Stimulated activated CD8-positive, alpha-beta memory T cell treated with anti-CD3 and anti-CD28 coated beads, Interleukin-2, amount 100 ng/mL, for 1 hour (primary cell): ENCODE measurements around the gene CCDC149.

ENCODE experiments used
- DNase-seq, 2 donors: peaks; one replicate each; pipeline ENCODE4 v3.0.0-alpha.2; 2020; ENCODE audit warnings: low read depth in 2 of 2

Gene CCDC149

DNA sequence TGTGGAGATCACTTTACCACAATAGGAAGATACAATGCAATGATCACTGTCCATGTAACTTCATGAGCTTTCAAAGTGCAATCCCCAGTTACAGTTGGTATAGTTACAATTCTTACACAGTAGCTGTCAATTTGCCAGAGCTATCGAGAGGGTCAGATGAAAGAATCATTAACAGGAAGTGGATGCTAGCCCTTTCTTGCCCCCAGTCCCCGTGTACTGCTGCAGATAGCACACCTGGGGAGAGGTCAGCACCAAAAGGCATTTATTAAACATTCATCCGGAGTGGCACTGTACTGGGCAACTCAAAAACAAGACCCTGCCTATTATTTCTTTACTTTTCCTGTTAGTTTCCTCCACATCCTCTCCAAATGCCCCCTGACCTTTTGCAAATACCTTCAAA is 69.7 kb downstream of the CCDC149 start:
- DNase-seq = no peak

DNA sequence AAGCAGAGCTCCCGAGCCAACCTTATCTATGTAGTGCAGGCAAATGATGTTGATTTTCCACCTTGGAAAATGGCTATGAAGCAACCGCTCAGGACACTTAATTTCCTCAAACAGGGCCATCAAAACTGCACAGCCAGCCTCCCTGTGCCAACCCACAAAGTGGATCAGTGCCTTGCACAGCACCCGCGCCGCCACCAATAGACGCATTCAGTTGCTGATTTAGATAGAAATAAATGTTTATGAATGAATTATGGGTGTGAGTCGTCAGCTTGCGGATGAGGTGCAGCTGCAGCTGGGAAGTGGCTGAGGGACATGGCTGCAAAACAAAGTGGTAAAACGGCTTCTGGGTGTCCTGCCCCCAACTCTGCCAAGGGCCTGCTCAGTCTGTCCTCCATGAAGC is 70.5 kb downstream of the CCDC149 start:
- no peak for DNase-seq

DNA sequence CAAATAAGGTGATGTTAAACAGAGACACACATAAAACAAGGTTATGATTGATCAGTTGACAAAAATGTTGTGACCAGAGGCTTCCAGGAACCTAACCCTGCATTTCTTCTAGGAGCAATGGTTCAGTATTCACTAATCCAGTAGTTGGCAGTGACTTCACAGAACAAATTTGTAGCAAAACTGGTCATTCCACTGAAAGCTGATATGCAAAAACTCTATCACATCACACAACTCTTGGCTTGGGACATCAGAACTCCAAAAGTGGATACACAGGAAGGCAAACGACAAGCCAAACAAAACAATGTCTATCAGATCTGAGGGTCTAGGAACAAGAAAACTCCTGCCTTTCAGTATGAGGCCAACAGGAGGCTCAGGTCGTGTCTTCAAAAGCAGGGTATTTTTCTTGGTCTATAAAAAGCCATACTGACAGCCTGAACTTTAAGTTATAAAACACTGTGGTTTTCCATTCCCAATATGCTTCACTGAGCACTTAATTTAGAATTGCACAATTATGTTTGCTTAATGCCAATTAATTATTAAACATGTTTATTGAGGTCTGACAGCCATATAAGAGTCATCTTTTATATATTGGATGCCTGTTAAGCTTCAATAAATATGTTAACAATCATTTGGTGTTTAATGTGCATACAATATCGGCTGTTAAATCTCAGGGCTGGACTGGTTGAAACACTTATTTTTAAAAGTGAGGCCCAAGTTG is 71.9 kb downstream of the CCDC149 start:
- no peak for DNase-seq

DNA sequence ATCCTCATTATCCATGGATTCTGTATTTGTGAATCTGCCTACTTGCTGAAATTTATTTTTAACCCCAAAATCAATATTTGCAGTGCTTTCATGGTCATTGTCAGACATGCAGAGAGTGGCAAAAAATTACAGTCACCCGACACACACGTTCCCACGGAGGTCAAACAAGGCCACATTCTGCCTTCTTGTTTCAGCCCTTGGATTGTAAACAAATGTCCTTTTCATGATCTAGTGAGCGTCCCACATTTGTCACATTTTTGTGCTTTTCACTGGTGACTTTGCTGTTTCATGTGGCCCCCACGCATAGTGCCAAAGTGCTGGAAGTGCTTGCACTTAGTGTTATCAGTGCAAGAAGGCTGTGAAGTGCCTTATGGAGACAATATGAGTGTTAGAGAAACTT is 72.5 kb downstream of the CCDC149 start:
- DNase-seq = no peak

GRCh38 chr4:24837781-24838180 is 75.1 kb downstream of the CCDC149 start:
- no peak for DNase-seq

- no peak for DNase-seq
Observed at GRCh38 chr4:24837336-24837735, 75.5 kb downstream of the CCDC149 start.

- no peak for DNase-seq
Observed at GRCh38 chr4:24836661-24837242, 76.1 kb downstream of the CCDC149 start.

DNA sequence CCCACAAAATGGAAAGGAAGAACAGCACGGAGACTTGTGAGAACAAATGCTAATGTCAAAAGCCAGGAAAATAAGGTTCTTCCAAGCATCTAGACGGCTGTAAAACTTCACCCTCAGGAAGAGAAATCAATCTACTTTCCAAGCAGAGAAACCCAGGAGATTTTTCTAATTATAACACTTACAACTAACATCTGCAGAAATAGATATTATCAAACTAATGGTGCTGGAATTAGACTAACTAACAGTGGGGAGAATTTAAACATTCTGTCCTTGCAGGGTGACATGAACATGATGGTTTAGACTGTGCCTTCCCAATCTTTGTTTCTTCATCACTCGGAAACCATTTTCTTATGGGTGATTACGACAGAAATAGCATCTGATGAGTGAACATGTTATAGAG is 77.1 kb downstream of the CCDC149 start:
- DNase-seq = no peak

DNA sequence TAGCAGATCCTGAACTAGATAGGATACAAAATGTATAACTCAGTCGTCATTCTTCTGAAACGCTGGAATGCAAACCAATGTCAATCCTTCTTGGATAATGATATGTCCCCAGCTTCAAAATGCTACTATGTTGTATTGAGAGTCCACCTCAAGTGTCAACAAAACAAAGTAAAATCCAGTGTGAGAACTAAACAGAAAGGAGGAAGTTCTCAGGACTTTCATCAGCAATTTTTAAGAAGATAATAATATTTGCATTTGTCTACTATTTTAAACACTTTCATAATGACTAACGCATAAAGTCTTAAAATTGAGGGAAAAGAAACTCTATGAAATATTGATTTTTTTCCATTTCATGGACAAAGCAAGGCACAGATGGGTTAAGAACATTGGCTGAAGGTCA is 81.2 kb downstream of the CCDC149 start:
- DNase-seq = no peak

DNA sequence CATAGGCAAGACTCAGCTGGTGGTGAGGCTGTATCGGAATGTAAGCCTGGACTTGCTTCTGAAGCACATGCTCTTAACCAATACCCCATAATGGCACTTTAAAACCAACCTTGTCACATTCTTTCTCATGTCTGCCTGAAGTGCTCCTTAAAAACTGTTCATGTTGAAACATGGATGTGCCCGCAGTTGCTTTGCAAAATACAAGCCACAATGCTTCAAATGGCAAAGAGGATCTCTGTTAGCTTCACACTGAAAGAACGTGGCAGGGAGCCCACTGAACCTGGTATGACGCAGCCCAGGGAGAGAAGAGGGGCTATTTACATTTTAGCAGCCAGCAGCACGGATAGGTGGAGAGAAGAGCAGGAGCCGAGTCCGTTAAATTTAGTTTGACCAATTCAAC is 88.1 kb downstream of the CCDC149 start:
- DNase-seq = no peak

GRCh38 chr4:24820541-24820940 is 92.3 kb downstream of the CCDC149 start:
- no peak for DNase-seq

DNA sequence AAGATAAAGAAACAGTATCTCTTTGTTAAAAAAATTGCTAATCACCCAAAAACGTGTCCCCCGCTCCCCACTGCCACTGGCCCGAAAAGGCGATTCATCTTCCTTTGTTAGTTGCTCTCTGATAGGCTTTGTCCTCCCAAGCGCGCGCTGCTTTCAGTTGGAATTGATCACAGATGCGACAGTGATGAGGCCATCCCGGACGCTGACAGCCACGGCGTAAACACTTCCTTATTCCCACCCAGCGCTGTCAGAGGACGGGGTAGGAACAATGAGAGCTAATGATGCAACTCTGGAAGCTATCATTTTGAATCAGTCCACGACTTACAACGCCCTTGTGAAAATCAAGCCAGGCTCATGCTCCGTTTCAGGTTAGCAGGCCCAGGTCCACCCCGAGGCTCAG is 96.0 kb downstream of the CCDC149 start:
- DNase-seq = no peak

- no peak for DNase-seq
Observed at GRCh38 chr4:24813732-24814131, 99.1 kb downstream of the CCDC149 start.

DNA sequence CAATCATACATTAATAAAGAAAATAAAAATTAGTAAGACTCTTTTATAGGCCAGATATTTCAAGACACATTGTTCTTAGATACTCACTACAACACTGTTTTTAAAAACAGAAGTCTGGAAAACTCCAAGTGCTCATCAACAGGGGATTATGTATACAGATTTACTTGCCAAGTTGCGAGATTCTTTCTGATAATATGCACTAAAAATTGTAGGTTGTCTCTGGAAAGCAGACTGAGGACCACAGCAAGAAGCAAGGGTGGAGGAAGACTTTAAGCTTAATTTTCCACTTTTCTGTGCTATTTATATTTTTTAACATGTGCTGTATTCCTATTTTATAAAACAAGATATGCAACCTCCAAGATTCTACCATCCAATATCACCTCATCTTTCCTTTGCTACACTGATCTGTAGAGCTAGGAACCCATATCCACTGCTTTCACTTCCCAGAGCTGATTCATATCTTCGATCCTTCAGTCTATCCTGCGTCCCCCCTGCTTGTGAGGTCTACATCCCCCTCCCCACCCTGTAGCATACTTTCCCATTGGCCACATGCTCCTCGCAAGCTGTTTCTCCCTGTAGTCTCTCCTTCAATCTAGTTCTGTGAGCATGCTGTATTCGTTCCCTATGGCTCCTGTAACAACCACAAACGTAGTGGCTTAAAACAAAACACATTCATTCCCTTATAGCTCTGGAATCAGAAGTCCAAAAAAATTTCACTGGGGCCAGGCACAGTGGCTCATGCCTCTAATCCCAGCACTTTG is 101.8 kb downstream of the CCDC149 start:
- DNase-seq = no peak

GRCh38 chr4:24809815-24810405 is 102.9 kb downstream of the CCDC149 start:
- no peak for DNase-seq

DNA sequence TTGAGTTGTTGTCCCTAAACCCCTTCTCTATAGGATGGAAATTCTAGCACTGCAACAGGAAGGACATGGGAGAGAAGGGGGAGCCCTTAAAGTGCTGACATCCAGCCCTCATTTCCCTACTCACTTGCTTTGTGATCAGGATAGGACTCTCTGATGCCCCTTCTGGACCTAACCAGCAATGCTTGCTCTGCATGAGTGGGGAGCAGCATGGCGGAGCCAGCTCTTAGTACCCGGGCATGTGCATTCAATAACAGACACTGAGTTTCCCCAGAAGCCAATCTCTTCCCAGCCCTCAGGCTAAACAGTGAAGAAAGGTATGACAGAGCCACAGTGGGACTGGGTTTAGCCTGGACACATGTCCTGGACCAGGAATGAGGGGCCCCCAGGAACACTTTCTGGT is 103.5 kb downstream of the CCDC149 start:
- DNase-seq = no peak

GRCh38 chr4:24808955-24809354 is 103.9 kb downstream of the CCDC149 start:
- DNase-seq = no peak

DNA sequence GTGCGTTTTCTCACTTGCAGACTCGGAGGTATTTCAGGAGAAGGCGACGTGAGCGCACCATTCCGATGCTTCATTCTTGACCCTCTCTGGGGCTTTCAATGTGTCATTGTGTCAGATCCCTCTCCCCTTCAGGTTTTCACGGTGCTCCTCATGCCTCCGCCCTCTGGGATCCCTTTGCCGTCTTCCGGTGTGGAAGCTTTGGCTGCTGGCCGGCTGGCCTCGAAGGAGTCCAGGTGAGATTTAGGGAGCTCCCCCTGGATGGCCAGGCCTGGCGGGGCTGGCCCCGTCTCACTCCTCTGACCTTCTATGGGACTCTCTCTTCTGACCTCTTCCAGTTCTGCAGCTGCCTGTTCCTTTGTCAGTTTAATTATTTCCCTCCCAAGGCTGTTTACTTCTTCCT is 104.6 kb downstream of the CCDC149 start:
- DNase-seq = no peak

- no peak for DNase-seq
Observed at GRCh38 chr4:24807611-24808010, 105.2 kb downstream of the CCDC149 start.

- DNase-seq = no peak
Observed at GRCh38 chr4:24806206-24806990, 106.4 kb downstream of the CCDC149 start.

DNA sequence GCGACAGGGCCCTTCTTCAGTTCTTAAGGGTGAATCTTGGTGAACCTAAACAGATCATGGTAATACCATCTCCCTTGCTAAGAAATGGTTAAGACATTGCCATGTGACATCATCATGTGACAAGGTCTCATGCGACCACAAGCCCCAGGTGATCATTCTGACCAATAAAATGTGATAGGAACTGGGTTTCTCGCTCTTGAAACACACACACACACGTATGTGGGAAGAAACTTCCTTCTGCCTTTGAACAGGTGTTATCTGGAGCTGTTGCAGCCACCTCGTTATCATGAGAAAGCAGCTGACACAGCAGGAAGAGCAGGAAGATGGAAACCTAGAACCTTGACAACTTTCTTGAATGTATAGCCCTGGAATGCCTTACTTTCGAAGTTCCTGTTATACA is 107.3 kb downstream of the CCDC149 start:
- DNase-seq = no peak

DNA sequence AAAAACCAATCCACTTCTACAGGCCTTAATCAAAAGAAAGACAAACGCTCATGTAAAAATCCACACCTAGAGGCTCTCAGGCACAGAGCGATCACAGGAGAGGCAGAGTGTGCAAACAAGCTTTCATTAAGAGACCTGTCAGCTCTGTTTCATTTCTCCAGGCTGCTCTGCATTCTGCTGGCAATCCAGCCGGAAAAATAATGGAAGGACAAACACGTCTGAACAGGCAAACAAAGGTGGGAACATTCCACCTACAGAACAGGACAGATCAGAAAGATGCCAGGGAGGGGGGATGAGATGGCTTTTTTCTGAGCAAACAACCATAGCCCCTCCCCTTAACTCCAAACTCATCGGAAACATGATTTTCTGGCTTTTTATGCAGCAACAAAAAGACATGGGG is 107.8 kb downstream of the CCDC149 start:
- DNase-seq = no peak
